Activated naive CD4-positive, alpha-beta T cell treated with anti-CD3 and anti-CD28 coated beads, Interleukin-2, amount 10 ng/mL, durations not matched to agents 7 days and 5 days (primary cell): ENCODE results near the gene ATXN7L2.

Experiments
- CTCF ChIA-PET: fragments of 350-600 bp; sonication (Branson Sonifier 250); formaldehyde crosslinking; loops from one replicate; lab custom pipeline; 2021; ENCODE audit warnings: antibody characterized with exemption; lab: Charles Lee
- DNase-seq: peaks from one replicate; pipeline ENCODE4 v3.0.0-alpha.2; 2020
- H3K27ac Mint-ChIP-seq: one replicate; pipeline ENCODE4 v1.8.0; 2021; ENCODE audit warnings: mild to moderate bottlenecking, moderate library complexity, mixed read lengths
- H3K27me3 Mint-ChIP-seq: one replicate; pipeline ENCODE4 v1.8.0; 2021; ENCODE audit warnings: mild to moderate bottlenecking, mixed read lengths
- H3K36me3 Mint-ChIP-seq: one replicate; pipeline ENCODE4 v1.8.0; 2021; ENCODE audit warnings: mixed read lengths
- H3K4me1 Mint-ChIP-seq: one replicate; pipeline ENCODE4 v1.8.0; 2021; ENCODE audit warnings: mixed read lengths
- H3K4me3 Mint-ChIP-seq: one replicate; pipeline ENCODE4 v1.8.0; 2021; ENCODE audit warnings: mild to moderate bottlenecking, moderate library complexity, mixed read lengths
- H3K9me3 Mint-ChIP-seq: one replicate; pipeline ENCODE4 v1.8.0; 2021; ENCODE audit warnings: mixed read lengths

ATXN7L2 gene

DNA sequence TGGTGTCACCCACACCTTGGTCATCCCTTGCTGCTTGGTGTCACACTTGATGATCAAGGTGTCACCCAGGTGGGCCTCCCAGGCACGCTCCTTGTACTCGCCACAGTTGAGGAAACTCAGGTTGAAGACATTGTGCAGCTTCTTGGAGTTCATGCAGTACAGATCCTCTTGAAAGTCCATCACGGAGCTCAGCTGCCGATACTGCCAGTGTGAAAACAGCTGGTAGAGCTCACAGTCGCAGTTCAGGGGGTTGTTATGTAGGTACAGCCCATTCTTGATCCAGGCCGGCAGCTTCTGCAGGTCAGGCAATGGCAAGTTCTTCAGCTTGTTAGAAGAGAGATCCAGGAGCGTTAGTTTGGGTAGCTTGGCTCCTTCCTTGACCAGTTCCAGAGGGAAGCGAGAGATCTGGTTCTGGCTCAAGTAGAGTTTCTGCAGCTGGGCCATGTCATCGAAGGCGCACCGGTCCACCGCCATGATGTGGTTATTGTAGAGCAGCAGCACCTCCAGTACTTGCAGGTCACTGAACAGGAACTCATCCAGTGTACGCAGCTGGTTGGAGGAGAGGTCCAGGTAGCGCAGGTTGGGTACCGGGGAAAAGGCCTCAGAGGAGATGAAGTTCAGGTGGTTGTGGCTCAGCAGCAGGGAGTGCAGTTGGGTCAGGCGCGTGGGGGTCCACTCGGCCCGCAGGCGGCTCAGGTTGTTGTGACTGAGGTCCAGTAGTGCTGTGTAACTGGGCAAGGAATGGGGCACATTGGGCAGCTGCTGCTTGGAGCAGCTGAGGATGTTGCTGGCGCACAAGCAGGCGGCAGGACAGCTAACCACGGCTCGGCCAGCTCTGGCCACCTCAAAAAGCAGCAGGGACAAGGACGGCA lies 24.5 kb downstream of the ATXN7L2 start:
- Mint-ChIP-seq H3K4me3 (peak overlapping the region; percentile 89), H3K9me3 (no peaks in the 10 kb centered on the region), H3K27ac (no peak overlapping the region), H3K36me3 (peaks cover 28% of the 10 kb centered on the region), H3K4me1 (peaks cover 66% of the 10 kb centered on the region), H3K27me3 (peaks cover 34% of the 10 kb centered on the region)
- DNase-seq = no peak
- CTCF ChIA-PET = interaction anchor here (4.0 to 37.4 kb wide), 3 partner anchors 8 to 24 kb away, joined by 11 to 1080 read pairs (median 112); partner anchors contain the start of genes CYB561D1 and GPR61

DNA sequence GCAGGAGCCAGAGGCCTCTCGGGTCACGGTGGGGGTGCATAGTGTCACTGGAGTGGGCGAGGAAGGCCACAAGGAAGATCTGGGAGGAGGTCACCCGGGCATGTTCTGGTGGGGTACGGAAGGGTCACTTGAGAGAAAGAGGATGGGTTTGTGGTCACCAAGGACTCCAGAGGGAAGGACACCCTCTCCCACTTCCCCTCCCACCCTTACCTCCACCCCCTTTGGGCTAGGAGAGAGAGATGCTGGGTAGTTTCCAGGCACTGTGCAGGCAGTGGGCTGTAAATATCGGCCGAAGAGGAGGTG lies 25.1 kb downstream of the ATXN7L2 start:
- Mint-ChIP-seq H3K27ac (peak overlapping the region; percentile 67), H3K4me1 (peaks cover 61% of the 10 kb centered on the region), H3K36me3 (peaks cover 27% of the 10 kb centered on the region), H3K9me3 (no peaks in the 10 kb centered on the region), H3K4me3 (peak overlapping the region; percentile 89), H3K27me3 (peaks cover 34% of the 10 kb centered on the region)
- DNase-seq = no peak
- CTCF ChIA-PET = interaction anchor here (4.0 to 37.4 kb wide), 3 partner anchors 9 to 23 kb away, joined by 11 to 1080 read pairs (median 112); partner anchors contain the start of genes CYB561D1 and GPR61

DNA sequence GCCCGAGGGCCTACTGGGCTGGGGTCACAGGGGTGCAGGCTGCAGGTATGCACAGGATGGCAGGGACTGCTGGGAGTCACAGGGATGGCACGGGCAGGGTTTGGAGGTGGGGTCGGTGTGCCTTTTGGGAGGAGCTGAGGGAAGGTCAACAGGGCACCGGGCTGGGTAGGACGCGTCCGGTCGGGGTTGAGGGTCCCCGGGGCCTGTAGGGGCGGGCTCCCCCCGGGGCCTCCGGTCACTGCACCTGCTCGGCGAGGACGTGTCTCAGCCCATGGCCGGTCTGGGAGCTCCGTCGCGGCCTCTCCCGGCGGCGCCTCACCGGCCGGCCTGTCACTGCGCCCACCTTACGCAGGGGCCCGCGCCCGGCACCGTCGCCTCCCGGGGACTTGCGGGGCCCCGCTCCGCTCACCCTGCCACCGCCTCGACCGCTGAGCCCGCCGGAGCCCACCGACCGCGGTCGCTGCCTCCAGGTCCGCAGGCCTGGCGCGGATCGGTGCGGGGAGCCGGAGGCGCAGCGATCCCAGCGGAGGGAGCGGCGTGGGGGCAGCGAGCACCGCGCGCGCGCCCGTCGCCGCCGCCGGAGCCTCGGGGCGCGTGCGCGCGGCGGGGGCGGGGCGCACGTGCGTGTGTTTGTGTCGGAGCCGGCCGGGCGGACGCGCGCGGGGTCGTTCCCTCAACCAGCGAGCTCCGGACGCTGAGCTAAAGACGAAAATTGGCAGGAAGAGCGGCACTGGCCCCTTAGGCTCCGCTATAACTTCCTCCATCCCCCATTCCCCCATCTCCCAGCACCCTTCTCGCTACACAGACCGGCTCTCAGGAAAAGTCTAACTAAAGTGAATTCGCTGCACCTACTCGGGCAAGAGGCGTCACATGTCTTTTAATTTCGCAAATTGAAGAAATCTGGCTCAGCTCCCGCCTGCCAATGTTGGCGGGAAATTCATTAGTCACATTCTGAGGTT lies 25.8 kb downstream of the ATXN7L2 start, which contains the start of gene AMIGO1:
AMIGO1 (minus strand) TSS at position 552 of the 959 bp plus-strand sequence. CDS start 815 bp downstream, outside the sequence.
- Mint-ChIP-seq H3K36me3 (peaks cover 24% of the 10 kb centered on the region), H3K4me1 (peaks cover 56% of the 10 kb centered on the region), H3K27me3 (peaks cover 34% of the 10 kb centered on the region), H3K4me3 (peak within 1 kb of the TSS; percentile 89), H3K27ac (peak within 1 kb of the TSS; percentile 67), H3K9me3 (no peaks in the 10 kb centered on the region)
- DNase-seq = peak; percentile 70
- CTCF ChIA-PET = interaction anchor here (4.0 to 37.4 kb wide), 3 partner anchors 9 to 22 kb away, joined by 11 to 1080 read pairs (median 112); partner anchors contain the start of genes CYB561D1 and GPR61

DNA sequence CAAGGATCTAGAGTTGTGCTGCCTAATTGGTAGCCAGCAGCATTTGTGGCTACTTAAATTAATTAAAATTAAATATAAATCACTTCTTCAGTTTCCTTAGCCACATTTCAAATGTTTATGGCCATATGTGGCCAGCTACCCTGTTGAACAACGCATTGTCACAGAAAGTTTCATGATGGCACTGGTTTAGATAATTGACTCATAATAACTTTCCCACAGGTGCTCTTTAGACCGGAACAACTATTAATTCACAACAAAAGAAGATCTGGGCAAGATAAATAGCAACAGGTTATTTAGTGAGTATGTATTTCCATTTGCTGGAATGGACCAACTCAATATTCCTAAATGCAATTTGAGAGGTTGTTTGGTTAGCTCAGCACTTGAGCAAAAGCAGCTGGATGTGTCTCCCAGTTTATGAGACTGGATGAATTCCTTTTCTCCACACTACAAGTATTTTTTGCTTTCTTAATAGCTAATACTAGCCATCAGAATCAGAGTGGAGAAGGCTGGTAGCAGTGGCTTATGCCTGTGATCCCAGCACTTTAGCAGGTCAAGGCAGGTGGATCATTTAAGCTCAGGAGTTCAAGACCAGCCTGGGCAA lies 29.5 kb downstream of the ATXN7L2 start:
- no peak overlapping the region for H3K4me3 Mint-ChIP-seq
- CTCF ChIA-PET = interaction anchor here (1.4 to 37.4 kb wide), 2 partner anchors 19 kb away, joined by 7 to 1080 read pairs; partner anchors contain the start of genes CYB561D1 and GPR61
- no peak overlapping the region for H3K27ac Mint-ChIP-seq
- H3K4me1 Mint-ChIP-seq = peaks cover 38% of the 10 kb centered on the region
- DNase-seq = no peak
- H3K9me3 Mint-ChIP-seq = no peaks in the 10 kb centered on the region
- peaks cover 7% of the 10 kb centered on the region for H3K36me3 Mint-ChIP-seq
- peaks cover 34% of the 10 kb centered on the region for H3K27me3 Mint-ChIP-seq

DNA sequence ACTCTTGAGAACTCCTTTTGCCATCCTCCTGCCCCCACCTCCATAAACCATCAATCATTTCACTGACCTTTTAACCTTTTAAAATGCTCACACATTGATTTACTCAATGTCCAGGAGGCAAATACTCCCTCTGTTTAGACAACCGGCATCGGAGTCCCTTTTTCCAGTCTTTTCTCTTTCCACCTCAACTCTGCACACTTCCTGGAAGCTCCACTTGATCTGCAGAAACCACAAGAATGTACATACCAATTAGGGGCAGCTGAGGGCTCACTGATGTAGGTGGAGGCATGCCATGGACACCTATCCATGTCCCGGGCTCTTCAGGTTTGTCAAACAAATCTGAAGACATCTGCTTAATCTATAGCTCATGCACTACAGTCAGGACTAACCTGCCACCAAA lies 31.1 kb downstream of the ATXN7L2 start:
- Mint-ChIP-seq H3K27ac (no peak overlapping the region), H3K4me3 (no peak overlapping the region), H3K36me3 (no peaks in the 10 kb centered on the region), H3K27me3 (peaks cover 22% of the 10 kb centered on the region), H3K4me1 (peaks cover 26% of the 10 kb centered on the region), H3K9me3 (no peaks in the 10 kb centered on the region)
- no peak for DNase-seq
- CTCF ChIA-PET = interaction anchor here (0.8 to 37.4 kb wide), 4 partner anchors 15 to 24 kb away, joined by 3 to 1080 read pairs (median 16); partner anchors contain the start of gene GPR61

DNA sequence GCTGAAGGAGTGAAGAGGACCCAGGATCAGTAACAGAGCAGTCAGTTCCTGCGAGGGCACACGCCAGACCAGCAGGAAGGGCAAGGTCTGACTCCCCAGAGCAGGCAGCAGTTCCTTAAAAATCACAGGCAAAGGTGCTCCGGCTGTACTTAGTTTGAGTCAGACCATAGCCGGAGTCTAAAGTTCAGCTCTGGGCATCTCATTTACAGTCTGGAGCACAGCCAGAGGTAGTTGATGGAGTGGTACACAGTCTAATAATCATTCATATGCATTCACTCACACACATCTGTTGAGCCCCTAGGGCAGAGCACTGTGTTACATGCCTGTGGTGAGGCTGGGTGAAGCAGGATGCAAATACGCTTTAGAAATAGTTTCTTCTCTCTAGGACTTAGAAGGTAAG lies 33.2 kb downstream of the ATXN7L2 start:
- CTCF ChIA-PET = interaction anchor here (1.4 to 37.4 kb wide), 4 partner anchors 14 to 23 kb away, joined by 3 to 1080 read pairs (median 10); partner anchors contain the start of genes CYB561D1 and GPR61
- H3K27ac Mint-ChIP-seq = no peak overlapping the region
- H3K36me3 Mint-ChIP-seq = no peaks in the 10 kb centered on the region
- peaks cover 8% of the 10 kb centered on the region for H3K4me1 Mint-ChIP-seq
- peaks cover 23% of the 10 kb centered on the region for H3K27me3 Mint-ChIP-seq
- DNase-seq = no peak
- H3K4me3 Mint-ChIP-seq = no peak overlapping the region
- H3K9me3 Mint-ChIP-seq = no peaks in the 10 kb centered on the region

DNA sequence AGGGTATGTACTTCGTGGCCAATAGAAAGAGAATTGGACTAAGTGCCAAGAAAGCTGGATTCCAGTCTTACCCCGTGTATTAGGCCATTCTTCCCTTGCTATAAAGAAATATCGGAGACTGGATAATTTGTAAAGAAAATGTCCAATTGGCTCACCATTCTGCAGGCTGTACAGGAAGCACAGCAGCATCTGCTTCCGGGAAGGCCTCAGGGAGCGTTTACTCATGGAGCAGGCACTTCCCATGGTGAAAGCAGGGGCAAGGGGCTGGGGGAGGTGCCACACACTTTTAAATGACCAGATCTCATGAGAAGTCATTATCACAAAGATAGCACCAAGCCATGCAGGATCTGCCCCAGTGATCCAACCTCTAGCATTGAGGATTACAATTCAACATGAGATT lies 33.6 kb downstream of the ATXN7L2 start:
- DNase-seq = no peak
- Mint-ChIP-seq H3K4me3 (no peak overlapping the region), H3K27me3 (peaks cover 27% of the 10 kb centered on the region), H3K36me3 (no peaks in the 10 kb centered on the region), H3K9me3 (no peaks in the 10 kb centered on the region), H3K4me1 (peaks cover 6% of the 10 kb centered on the region), H3K27ac (no peak overlapping the region)
- CTCF ChIA-PET = interaction anchor here (0.9 to 37.4 kb wide), 2 partner anchors 15 to 24 kb away, joined by 4 to 1080 read pairs; partner anchors contain the start of gene GPR61

DNA sequence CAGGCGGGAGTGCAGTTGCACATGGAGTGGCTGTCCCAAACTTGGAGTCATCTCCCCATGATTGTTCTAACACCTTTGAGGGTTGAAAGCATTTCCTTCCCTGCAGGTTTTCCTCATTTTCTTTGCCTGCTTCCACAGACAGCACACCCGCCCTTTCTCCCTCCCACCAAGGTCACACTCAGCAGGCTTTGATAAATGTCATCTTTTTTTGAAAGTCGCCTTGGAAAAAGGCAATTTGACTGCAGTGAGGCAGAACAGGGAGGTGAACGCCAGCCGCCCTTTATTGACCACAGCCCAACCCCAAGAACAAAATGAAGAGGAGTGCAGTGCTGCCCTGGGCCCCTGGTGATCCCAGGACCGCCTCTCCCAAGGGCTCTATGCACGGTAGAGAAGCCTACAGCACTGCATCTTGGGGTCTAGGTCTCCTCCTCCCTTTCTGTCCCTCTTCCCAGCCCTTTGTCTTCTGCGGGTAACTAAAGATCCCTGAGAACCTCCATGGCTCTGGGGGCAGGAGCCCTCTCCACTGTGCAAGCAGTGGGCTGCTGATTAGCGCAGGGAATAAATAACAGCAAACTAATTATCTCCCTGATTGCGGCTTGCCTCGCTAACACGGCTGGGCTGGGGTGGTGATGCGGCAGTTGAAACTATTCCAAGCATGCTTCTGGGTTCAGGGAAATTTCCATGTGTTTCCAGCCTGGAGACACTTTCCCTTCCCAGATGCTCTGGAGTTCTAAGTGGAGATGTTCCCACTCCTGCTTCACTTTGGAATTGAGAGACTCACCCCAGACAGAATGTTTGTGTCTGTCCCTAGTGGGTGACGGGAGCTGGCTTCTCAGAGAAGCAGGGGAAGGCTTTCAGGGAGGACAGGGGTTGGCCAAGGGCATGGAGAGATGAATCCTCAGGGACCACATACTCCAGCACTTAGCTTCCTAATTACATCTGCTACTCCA lies 37.6 kb downstream of the ATXN7L2 start:
- no peak overlapping the region for H3K27ac Mint-ChIP-seq
- H3K4me3 Mint-ChIP-seq = no peak overlapping the region
- no peaks in the 10 kb centered on the region for H3K36me3 Mint-ChIP-seq
- peaks cover 34% of the 10 kb centered on the region for H3K27me3 Mint-ChIP-seq
- no peak for DNase-seq
- no peaks in the 10 kb centered on the region for H3K4me1 Mint-ChIP-seq
- no peaks in the 10 kb centered on the region for H3K9me3 Mint-ChIP-seq
- CTCF ChIA-PET = interaction anchor here (1.1 to 21.5 kb wide), 5 partner anchors 11 to 258 kb away, joined by 5 to 1080 read pairs (median 9); partner anchors contain the start of genes AMIGO1, ATXN7L2 and CYB561D1

DNA sequence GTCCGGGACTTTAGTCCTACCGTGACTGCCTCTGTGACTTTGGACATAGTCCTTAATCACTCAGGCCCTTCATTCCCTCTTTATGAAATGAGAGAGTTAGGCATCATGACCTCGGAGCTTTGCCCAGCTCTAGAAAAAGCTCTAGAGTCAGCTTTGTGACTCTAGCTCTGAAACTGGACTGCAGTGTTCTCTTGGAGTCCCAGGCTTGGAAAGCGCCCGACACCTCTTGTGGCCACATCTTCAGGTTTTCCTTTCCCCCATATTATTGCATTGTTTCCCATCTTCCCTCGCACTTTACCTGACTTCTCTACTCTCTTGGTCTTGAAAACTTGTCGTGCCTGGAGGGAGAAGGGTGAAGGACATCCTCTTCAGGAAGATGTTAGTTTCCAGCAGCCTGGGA lies 38.3 kb downstream of the ATXN7L2 start:
- Mint-ChIP-seq H3K4me3 (no peak overlapping the region), H3K27me3 (peaks cover 37% of the 10 kb centered on the region), H3K36me3 (no peaks in the 10 kb centered on the region), H3K4me1 (no peaks in the 10 kb centered on the region), H3K27ac (no peak overlapping the region), H3K9me3 (no peaks in the 10 kb centered on the region)
- DNase-seq = no peak
- CTCF ChIA-PET = interaction anchor here (2.6 to 21.5 kb wide), 2 partner anchors 10 to 22 kb away, joined by 13 to 1080 read pairs; partner anchors contain the start of genes AMIGO1, ATXN7L2 and CYB561D1

DNA sequence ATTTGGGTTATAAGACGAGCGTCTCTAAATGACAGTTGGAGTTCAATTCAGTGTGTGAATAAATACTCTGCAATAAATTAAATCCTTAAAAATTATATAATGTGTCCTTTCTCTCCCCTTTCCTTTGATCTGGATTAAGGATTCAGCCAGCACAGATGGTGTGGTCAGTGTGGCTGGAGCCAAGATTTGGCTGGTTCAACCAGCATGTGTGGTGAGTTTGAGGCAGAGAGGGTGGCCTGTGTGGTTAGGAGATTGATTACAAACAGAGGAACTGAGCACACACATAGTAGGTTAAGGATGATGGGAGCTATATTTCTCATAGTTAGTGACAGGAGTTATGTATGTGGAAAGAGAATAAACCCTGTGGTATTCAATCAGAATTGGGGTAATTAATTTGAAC lies 40.0 kb downstream of the ATXN7L2 start:
- peaks cover 44% of the 10 kb centered on the region for H3K27me3 Mint-ChIP-seq
- H3K9me3 Mint-ChIP-seq = no peaks in the 10 kb centered on the region
- H3K36me3 Mint-ChIP-seq = no peaks in the 10 kb centered on the region
- DNase-seq = no peak
- no peak overlapping the region for H3K4me3 Mint-ChIP-seq
- peak overlapping the region; percentile 17 for H3K27ac Mint-ChIP-seq
- no peaks in the 10 kb centered on the region for H3K4me1 Mint-ChIP-seq
- CTCF ChIA-PET = interaction anchor here (1.3 to 21.5 kb wide), 3 partner anchors 9 to 23 kb away, joined by 3 to 1080 read pairs (median 13); partner anchors contain the start of genes AMIGO1, ATXN7L2 and CYB561D1

DNA sequence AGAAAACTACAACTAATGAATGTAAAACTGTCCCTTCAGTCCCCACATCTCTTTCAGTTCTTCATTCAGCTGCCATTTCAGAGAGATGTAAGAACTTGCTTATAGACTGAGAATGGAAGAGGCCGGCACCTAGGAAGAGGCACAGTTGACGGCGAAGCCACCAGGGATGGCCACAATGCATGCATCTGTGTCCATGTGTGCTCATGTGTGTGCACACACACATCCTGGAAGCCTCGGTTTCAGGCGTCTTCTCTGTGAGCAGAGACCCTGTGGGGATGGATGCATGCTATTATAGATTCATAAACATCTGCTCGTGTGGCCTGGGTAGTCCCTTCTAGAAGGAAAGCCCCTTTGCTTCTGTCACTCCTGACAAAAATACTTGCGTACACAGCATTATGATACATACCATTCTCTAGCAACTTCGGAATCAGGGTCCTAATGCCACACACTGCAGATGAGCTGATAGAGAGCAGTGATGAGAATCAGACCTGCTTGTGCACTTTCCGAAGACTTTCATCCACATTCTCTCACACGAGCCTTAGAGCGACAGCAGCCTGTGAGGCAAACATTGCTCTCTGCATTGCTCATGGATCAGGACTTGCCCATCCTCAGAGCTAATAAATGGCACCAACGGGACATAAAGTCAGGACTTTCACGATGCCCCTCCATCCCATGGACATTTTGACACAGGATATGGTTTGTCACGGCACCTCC lies 43.5 kb downstream of the ATXN7L2 start:
- Mint-ChIP-seq H3K36me3 (no peaks in the 10 kb centered on the region), H3K9me3 (no peaks in the 10 kb centered on the region), H3K4me3 (no peak overlapping the region), H3K27me3 (peaks cover 27% of the 10 kb centered on the region), H3K4me1 (peaks cover 29% of the 10 kb centered on the region), H3K27ac (no peak overlapping the region)
- CTCF ChIA-PET = interaction anchor here (21.5 kb wide), 1 partner anchor 27 kb away, joined by 1080 read pairs; the partner anchor contains the start of genes AMIGO1, ATXN7L2 and CYB561D1
- no peak for DNase-seq
